Measurements from ENCODE around the gene SEMA4G.
"Not testable (repeated sequence)": the region's sequence is repeated elsewhere in the genome, so short reads cannot be mapped to it uniquely, and the experiment has no call there.

Gene SEMA4G

DNA sequence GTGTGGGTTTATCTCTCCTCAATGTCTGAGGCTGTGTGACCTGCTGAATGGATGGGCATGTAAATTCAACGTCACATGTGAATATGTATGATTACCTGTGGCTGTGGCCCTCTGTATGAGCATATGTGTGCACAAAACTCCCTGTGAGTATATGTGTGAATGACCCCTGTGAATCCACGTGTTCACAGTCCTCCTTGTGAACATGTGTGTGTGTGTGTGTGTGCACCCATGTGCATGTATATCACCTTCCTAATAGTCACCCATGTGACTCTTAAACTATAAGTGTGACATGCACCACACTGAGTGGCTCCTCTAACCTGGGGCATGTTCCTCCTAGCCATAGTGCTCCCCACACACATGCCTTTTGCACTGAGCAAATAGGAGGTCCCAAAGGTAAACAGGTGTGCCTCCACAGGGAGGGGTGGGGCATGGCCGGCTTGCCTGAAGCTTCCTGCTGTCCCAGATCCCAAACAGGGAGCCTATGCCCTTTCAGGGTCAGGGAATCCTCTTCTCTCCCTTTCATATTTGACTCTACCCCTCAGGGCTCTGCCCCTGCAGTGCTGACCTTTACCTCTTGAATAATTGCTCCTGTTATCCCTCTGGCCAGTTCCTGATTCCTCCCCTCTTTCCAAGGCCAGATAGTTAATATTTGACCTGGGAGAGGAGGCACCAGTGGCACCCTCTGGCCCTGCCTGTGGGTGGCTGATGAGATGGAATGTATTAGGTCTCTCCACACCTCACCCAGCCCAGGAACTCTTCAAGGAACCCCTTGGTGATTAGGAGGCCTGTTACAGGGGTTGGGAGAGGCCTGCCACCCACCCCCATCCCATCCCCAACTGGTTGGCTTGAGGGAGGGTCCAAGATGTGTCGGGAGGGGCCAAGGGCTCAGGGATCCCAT is 1.9 kb downstream of the SEMA4G start:
- no peak for DNase-seq (ENCODE audit: low read depth in 2 of 2)

DNA sequence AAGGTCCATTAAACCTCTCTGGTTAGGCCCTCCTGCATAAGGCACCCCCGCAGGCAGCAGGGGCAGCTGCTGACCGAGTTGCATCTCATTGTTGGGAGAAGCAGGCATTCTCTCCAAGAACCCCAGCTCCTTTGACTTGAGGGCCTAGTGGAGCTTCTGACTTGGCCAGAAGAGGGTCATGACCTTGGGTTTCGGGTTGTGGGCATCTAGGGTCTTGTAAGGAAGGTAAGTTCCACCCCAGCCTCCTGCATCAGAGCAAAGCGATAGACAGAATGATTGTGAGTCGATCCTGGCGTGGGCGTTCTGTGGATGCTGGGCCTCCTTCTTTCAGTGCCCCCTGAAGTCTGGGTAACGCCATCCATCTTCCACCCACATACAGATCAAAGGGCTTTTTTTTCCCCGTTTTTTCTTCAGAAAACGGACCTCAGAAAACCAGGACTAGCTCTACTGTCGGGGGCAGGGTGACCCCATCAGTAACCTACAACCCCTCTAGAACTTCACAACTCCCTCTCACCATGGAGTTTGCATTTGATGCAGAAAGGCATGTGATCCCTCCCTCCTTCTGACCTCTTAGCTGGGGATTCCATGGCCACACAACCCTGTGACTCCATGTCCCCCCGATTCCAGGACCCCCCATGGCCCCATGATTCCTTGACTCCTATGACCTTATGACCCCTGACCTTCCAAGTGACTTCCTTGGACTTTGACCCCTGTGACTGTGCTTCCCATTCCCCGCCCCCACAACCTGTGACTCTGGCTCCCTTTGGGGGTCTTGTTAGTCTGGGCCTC is 3.0 kb downstream of the SEMA4G start:
- no peak for DNase-seq (ENCODE audit: low read depth in 2 of 2)

DNA sequence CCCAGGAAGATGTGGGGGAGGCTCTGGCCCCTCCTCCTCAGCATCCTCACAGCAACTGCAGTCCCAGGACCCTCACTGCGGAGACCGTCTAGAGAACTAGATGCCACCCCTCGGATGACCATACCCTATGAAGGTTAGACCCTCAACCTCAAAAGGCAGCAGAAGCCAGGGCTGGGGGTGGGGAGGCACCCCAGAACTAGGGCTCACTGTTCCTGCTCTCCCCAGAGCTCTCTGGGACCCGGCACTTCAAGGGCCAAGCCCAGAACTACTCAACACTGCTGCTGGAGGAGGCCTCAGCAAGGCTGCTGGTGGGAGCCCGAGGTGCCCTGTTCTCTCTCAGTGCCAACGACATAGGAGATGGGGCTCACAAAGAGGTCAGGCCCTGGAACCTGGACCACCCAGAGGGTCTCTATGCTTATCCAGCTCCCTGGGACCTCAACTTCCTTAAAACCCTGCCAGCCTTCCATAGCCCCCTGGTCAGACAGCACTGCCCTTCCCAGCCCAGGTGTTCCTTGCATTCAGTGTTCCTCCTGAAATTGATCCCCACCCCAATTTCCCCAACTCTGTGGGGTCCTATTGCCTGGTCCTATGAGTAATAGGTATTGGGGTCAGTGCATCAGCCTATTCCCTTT is 3.7 kb downstream of the SEMA4G start:
- DNase-seq (ENCODE audit: low read depth in 2 of 2) = no peak

DNA sequence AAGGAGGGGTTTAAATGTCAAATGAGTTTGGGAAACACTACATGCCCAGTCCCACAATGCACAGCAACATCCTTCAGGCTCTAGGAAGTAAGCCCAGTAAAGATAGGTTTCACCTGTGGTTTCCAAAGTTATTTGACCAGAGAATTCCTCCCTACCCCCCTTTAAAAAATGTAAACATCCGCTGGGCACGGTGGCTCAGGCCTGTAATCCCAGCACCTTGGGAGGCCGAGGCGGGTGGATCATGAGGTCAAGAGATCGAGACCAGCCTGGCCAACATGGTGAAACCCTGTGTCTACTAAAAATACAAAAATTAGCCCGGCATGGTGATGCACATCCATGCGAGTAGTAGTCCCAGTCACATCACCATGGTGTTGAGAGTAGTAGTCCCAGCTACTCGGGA is 6.1 kb downstream of the SEMA4G start:
- DNase-seq (ENCODE audit: low read depth in 2 of 2) = not testable (repeated sequence)

DNA sequence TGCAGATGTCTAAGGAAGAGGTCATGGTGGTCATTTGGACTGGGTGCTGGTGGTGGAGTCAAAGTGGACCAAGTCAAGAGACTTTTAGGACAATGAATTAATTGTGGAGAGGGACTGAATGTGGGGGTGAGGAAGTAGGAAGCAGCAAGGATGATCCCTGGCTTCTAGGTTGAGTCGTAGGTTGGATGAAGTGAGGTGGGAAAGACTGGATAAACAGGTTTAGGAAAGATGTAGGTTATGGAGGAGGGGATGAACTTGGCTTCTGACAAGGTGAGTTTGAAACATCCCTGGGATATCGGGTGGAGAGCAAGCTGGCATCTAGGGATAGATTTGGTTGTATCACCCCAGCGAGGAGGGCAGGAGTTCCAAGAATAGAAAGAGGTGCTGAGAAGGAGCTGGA is 7.6 kb downstream of the SEMA4G start:
- DNase-seq (ENCODE audit: low read depth in 2 of 2) = no peak

GRCh38 chr10:100977436-100977835 is 8.1 kb downstream of the SEMA4G start:
- DNase-seq (ENCODE audit: low read depth in 2 of 2) = no peak

- DNase-seq (ENCODE audit: low read depth in 2 of 2) = no peak
These were observed 9.0 kb downstream of the SEMA4G start for GRCh38 chr10:100978121-100978900.

- no peak for DNase-seq (ENCODE audit: low read depth in 2 of 2)
These were observed 9.5 kb downstream of the SEMA4G start for GRCh38 chr10:100978901-100979195.

GRCh38 chr10:100979791-100980272 is 10.5 kb downstream of the SEMA4G start:
- no peak for DNase-seq (ENCODE audit: low read depth in 2 of 2)

DNA sequence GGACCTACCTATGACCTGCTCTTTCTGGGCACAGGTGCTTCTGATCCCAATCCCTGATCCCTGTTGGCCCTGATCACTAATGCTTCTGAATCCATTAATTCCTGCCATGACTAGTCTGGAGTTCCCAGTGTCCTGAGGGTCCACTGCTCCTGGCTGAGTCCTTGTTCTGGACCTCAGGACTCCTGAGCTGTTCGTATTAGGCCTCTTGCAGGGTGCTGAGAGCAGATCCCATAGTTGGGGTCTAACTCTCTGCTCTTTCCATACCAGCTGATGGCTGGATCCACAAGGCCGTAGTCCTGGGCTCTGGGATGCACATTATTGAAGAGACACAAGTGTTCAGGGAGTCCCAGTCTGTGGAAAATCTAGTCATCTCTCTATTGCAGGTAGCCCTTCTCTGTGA is 11.0 kb downstream of the SEMA4G start:
- DNase-seq (ENCODE audit: low read depth in 2 of 2) = no peak

GRCh38 chr10:100980711-100981110 is 11.4 kb downstream of the SEMA4G start:
- no peak for DNase-seq (ENCODE audit: low read depth in 2 of 2)

DNA sequence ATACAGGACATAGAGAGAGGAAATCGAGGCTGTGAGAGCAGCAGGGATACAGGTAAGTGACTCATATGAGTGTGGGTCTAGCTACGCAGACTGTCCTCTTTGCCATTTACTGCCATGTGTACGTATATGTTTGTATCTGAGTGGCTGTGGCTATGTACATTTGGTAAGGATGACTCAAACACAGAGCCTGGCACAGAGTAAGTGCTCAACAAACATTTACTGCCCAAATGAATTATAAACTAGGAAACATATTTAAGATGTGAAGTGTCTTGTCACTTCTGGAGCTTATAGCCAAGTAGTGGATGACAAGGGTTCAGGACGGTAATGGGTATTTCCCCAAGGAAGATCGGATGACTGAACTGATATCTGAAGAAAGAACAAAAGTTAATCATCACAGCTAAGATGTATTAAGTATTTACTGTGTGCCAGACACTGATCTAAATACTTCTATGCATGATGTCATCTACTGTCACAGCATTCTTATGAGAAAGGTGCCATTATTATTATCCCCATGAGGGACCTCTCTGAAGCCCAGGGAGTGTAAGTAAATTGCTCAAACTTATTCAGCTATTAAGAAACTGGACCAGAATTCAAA is 12.0 kb downstream of the SEMA4G start:
- DNase-seq (ENCODE audit: low read depth in 2 of 2) = no peak

DNA sequence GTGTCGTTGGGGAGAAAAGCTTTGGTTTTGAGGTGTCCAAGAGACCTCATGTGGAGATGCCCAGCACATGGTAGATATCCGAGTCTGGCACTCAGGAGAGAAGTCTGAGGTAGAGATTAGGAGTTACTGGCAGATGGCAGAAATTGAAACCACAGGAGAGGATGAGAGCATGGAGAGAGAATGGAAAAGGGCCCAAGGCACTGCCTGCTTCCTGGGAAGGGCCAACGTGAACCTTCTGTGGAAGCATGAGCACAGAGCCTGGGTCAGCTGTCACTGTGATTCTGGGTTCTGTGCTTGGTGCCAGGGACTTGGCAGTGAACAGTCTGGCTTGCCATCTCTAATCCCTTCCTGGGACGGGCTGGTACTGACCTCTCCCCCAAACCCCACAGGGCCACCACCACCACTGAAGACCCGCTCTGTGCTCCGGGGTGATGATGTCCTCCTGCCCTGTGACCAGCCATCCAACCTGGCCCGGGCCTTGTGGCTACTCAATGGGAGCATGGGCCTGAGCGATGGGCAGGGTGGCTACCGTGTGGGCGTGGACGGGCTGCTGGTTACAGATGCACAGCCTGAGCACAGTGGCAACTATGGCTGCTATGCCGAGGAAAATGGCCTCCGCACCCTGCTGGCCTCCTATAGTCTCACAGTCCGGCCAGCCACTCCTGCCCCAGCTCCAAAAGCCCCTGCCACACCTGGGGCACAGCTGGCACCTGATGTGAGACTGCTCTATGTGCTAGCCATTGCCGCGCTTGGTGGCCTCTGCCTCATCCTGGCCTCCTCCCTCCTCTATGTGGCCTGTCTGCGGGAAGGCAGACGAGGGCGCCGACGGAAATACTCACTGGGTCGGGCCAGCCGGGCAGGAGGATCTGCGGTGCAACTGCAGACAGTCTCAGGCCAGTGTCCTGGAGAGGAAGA is 13.9 kb downstream of the SEMA4G start:
- DNase-seq (ENCODE audit: low read depth in 2 of 2) = no peak

- DNase-seq (ENCODE audit: low read depth in 2 of 2) = no peak
These were observed 14.8 kb downstream of the SEMA4G start for GRCh38 chr10:100983868-100984671.

DNA sequence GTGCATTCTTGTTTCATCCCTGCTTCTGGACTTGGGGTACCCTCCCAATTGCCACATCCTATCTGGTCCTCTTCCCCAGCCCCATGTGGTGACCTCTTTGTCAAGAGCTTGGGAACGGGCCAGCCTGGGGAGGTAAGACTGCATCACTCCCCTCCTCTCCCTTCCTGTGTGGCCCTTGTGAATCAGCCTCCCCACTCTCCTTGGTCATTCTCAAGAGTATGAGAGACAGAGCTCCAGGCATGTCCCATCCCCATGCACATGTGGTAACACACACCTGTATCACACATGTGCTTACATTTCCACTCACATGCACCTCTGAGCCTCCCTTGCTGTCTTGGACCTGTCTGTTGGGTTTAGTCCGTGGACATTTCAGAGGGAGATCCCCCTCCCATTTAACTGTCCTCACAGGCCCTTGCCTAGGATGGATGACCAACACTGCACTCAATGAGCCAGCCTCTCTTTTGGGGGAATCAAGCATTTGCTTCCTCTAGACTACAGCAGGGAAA is 15.4 kb downstream of the SEMA4G start:
- no peak for DNase-seq (ENCODE audit: low read depth in 2 of 2)

DNA sequence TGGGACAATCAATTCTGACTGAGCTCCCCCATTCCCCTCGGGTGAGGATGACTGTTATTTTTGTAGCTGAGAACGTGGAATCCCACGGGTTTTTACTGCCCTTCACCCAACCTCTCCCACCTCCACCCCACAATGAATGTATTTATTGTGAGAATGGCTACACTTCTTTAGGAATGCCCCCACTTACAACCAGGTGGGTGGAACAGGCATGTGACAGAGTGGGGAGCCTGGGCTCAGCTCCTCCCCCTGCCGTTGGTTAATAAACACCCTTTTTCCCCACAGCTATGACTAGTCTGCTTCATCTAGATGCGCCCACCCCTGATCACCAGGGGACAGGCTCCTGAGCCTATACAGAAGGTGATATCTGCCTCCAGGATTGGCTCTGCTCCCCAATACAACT is 16.0 kb downstream of the SEMA4G start:
- no peak for DNase-seq (ENCODE audit: low read depth in 2 of 2)

DNA sequence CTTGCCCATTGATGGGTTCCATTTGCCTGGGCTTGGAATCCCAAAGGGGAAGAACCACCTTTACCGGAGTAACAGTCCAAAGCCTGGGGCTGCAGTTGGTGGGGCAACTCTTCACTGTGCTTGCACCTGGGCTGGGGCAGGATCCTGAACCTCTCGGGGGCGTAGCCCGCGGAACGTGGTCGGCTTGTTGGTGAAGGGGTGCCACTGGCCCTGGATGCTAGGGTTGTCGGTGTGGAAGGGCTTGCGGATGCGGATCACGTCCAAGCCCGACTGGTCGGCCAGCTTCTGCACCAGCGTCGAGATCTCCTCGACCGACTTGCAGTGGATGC is 17.3 kb downstream of the SEMA4G start:
- DNase-seq (ENCODE audit: low read depth in 2 of 2) = no peak

GRCh38 chr10:100986952-100987684 is 17.8 kb downstream of the SEMA4G start, which contains the start of the genes MRPL43 and TWNK:
Gene MRPL43 (minus strand): TSS chr10:100987497. CDS start chr10:100987443, 54 bp downstream.
Gene TWNK (plus strand): TSS chr10:100987543. CDS start chr10:100988211, 668 bp downstream.
- DNase-seq (ENCODE audit: low read depth in 2 of 2) = peak; percentile 78 to 83

Measured in stimulated activated CD4-positive, alpha-beta T cell treated with anti-CD3 and anti-CD28 coated beads, Interleukin-4, amount 100 ng/mL, for 48 hours (primary cell).